Measurements from ENCODE around the gene NEMP1.

DNA sequence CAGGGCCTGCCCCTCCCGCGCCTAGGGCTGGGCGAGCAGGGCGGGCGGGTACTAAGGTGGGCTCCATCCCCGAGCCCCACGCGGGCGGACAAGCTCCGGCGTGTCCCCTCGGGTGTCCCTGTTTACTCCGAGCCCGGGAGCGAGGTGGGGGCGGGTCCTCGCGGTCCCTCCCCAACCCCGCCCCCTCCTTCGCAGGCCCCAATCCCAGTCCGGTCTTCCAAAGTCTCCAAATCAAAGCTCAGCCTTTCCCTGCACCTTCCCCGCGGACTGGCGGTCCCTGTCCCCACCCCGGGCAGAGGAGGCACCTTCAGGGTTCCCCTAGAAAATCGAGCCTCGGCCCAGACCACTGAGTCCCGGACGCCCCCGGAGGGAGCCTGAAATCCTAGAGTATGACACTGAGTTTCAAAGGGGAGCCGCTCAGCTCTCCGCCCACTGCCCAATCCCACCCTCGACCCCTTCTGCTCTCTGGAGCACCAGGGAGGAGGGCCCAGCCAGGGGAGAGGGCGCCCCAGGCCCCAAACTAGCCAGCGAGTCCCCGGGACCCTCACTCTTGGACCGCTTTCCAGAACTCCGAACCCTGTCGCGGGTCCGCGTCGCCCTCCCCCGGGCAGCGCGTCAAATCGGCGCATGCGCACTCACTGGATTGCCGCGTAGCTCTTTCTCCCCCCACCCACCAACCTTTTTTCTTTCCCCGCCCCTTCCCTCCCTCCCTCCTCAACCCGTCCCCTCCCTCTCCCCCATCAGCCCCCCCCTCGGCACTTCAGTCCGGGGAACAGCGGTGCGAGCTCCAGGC is 49.3 kb upstream of the NEMP1 start, which contains the start of gene LRP1:
- TF ChIP-seq, protein P1, sequence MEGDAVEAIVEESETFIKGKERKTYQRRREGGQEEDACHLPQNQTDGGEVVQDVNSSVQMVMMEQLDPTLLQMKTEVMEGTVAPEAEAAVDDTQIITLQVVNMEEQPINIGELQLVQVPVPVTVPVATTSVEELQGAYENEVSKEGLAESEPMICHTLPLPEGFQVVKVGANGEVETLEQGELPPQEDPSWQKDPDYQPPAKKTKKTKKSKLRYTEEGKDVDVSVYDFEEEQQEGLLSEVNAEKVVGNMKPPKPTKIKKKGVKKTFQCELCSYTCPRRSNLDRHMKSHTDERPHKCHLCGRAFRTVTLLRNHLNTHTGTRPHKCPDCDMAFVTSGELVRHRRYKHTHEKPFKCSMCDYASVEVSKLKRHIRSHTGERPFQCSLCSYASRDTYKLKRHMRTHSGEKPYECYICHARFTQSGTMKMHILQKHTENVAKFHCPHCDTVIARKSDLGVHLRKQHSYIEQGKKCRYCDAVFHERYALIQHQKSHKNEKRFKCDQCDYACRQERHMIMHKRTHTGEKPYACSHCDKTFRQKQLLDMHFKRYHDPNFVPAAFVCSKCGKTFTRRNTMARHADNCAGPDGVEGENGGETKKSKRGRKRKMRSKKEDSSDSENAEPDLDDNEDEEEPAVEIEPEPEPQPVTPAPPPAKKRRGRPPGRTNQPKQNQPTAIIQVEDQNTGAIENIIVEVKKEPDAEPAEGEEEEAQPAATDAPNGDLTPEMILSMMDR (conservative IDR thresholded peaks at IDR 0.05; ENCODE audit: low read depth, low read length) = no peak
- no peak for TF ChIP-seq EZH2phosphoT487 (IDR thresholded peaks at IDR 0.05; ENCODE audit: borderline replicate concordance, low read length)
- no peak for TF ChIP-seq EZH2 (IDR thresholded peaks at IDR 0.05; ENCODE audit: low read length, unreplicated experiment)
